ENCODE measurements around the gene ANO10. TPM values are rescaled to one million over a fixed set of nuclear protein-coding genes. Genes with fewer than 3 reads are reported as not detected.
"Not testable (repeated sequence)": the region's sequence is repeated elsewhere in the genome, so short reads cannot be mapped to it uniquely, and the experiment has no call there.

Gene ANO10
- 3.5 and 4.0 TPM in 2 replicates for total RNA-seq (2014; rRNA removed; shearing (Covaris generic))

DNA sequence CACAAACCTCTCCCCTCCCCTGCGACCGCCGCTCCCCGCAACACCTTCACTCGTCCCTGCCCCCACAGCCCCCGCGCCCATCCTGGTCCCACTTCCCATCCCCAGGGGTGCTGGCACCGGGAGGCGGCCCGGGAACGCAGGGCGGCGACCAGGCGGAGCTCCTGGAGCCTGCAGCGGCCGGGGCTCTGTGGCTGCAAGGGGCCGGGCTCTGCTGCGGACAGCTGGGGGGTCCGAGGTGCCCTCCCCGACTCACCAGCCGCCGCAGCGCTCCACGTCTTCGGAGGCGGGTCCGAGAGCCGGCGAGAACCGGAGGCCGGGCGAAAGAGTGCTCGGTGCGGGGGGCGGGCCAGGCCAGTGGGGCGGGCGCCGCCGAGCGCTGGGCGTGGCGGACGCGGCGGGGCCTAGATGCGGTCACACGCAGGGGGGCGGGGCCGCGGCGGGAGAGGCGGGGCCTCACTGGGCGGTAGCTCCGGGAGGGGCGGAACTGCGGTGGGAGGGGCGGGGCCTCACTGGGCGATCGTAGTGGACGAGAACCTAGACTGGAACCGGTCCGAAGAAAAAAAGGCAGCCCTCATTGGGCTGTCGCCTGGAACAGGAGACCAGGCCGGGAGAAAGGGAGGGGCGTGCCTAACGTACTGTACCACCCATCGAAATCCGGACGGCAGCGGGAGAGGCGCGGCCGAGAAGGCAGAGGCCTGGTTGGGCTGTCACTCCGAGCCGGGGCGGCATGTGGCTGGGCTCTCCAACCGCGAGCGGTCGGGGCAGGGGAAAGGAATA is at the start of gene ANO10:
TSS of gene ANO10 (minus strand) at position 356 of the 777 bp plus-strand sequence. CDS start 16,159 bp downstream, outside the sequence.
- peak; percentile 94 for DNase-seq (ENCODE audit: low spot score)

DNA sequence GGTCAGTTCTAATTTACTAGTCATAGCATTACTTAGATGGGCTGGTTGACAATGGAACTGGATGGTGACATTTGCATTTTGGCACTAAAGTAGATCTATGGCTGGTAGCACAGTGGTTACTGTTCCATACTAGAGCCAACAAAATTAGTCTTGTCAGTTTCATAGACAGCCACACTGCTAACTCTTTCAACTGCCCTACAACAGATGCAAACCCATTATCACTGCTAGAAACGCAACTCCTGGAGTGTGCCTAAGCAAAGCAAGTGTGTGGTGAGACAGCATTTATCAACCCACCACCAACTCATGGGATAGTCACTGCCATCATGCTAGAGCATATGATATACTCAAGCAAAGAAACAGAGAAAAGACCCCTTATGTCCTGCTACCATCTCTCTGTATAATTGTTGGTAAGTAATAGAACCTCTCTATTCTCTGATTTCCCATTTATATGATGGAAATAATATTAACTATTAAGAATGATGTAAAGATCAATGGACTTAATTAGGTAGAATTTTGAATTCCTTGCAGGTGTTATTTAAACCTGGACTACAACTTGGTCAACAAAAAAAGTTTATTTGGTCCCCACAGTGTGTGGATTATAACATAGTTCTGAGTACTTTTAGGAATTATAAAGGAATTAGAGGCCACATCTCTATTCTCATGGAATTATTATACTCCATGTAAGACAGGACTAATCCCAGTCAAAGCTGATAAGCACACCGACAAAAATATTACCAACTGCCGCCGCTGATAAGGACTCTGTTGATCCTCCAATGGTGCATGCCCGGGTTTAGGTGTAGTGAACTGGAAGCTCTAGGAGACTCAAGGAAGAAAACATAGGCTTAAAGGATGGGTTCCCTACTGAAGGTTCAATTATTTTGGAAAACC is 49.1 kb upstream of the ANO10 start:
- DNase-seq (ENCODE audit: low spot score) = no peak

GRCh38 chr3:43665011-43665410 is 43.2 kb upstream of the ANO10 start:
- DNase-seq (ENCODE audit: low spot score) = not testable (repeated sequence)

- DNase-seq (ENCODE audit: low spot score) = not testable (repeated sequence)
Measured at GRCh38 chr3:43661376-43661775, 39.6 kb upstream of the ANO10 start.

- no peak for DNase-seq (ENCODE audit: low spot score)
Measured at GRCh38 chr3:43659250-43659880, 37.6 kb upstream of the ANO10 start.

- DNase-seq (ENCODE audit: low spot score) = not testable (repeated sequence)
Measured at GRCh38 chr3:43656390-43656789, 34.6 kb upstream of the ANO10 start.

- no peak for DNase-seq (ENCODE audit: low spot score)
Measured at GRCh38 chr3:43650345-43650744, 28.5 kb upstream of the ANO10 start.

GRCh38 chr3:43649365-43649968 is 27.7 kb upstream of the ANO10 start:
- no peak for DNase-seq (ENCODE audit: low spot score)

DNA sequence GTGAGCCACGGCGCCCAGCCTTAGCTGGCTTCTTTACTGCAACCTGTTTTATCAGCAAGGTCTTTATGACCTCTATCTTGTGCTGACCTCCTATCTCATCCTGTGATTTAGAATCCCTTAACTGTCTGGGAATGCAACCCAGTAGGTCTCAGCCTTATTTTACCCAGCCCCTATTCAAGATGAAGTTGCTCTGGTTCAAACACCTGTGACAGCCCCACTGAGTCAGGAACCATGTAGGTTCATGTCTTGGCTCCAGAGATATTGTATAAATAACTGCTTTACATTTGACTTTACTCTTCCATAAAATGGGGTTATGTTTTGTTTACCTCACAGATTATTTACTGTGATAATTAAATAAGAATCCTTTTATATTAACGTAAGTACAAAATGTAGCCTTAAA is 27.1 kb upstream of the ANO10 start:
- DNase-seq (ENCODE audit: low spot score) = no peak

- no peak for DNase-seq (ENCODE audit: low spot score)
Measured at GRCh38 chr3:43647331-43648166, 25.7 kb upstream of the ANO10 start.

GRCh38 chr3:43644443-43644842 is 22.6 kb upstream of the ANO10 start:
- DNase-seq (ENCODE audit: low spot score) = no peak

- DNase-seq (ENCODE audit: low spot score) = no peak
Measured at GRCh38 chr3:43641306-43642114, 19.7 kb upstream of the ANO10 start.

DNA sequence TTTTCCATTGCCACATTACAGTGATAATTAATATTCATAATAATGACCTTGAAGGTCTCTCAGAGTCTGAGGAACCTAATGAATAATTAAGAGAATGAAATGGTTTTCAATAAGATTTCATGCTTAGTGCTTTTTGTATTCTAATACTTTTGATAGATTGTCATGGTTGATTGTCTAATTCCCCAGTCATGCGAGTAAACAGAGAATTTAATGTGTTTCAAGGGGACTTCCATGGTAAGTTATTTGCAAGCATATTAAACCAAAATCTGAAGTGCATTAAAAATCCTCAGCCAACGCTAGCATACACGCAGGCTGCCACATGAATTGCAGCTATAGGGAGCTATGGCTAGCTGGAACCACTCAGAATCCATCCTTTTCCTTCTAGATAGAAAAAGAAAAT is 18.9 kb upstream of the ANO10 start:
- DNase-seq (ENCODE audit: low spot score) = no peak

- DNase-seq (ENCODE audit: low spot score) = peak; percentile 39
Measured at GRCh38 chr3:43638594-43639447, 17.0 kb upstream of the ANO10 start.

DNA sequence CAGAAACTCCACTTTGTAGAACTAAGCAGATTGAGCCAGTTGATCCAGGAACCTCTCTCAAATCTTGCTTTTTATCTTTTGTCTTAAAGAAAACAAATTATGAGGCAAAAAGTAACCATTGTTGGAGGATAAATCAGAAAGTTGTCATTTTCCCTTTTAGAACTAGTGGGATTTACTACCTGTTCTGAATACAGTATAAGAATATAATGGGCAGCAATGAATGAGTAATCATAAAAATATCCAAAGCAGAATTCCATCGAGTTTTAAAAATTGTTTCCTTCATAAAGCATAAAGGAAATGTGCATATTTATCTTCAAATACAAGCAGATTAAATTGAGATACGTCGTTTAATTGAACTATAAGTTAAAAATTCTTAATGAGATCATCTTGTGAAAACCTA is 15.9 kb upstream of the ANO10 start:
- no peak for DNase-seq (ENCODE audit: low spot score)

- no peak for DNase-seq (ENCODE audit: low spot score)
Measured at GRCh38 chr3:43632986-43633385, 11.2 kb upstream of the ANO10 start.

GRCh38 chr3:43632269-43632733 is 10.5 kb upstream of the ANO10 start:
- DNase-seq (ENCODE audit: low spot score) = no peak

GRCh38 chr3:43629741-43630140 is 7.9 kb upstream of the ANO10 start:
- no peak for DNase-seq (ENCODE audit: low spot score)

DNA sequence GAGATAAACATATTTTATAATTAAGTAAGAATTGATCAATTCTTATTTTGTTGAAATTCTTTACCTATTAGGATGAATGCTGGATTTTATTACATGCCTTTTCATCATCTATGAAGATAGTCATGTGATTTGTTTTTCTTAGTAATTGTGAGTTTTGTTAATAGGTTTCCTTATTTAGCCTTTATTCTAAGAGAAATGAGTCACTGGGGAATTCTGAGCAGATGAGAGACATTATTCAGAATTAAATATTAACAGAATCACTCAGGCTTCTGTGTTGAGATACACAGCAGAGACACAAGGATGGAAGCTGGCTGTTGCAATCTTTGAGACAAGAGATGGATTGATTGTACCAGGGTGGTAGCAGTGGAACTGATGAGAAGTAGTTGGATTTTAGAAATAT is 7.4 kb upstream of the ANO10 start:
- DNase-seq (ENCODE audit: low spot score) = no peak
